ENCODE measurements around the gene DOK1.

DOK1 gene

DNA sequence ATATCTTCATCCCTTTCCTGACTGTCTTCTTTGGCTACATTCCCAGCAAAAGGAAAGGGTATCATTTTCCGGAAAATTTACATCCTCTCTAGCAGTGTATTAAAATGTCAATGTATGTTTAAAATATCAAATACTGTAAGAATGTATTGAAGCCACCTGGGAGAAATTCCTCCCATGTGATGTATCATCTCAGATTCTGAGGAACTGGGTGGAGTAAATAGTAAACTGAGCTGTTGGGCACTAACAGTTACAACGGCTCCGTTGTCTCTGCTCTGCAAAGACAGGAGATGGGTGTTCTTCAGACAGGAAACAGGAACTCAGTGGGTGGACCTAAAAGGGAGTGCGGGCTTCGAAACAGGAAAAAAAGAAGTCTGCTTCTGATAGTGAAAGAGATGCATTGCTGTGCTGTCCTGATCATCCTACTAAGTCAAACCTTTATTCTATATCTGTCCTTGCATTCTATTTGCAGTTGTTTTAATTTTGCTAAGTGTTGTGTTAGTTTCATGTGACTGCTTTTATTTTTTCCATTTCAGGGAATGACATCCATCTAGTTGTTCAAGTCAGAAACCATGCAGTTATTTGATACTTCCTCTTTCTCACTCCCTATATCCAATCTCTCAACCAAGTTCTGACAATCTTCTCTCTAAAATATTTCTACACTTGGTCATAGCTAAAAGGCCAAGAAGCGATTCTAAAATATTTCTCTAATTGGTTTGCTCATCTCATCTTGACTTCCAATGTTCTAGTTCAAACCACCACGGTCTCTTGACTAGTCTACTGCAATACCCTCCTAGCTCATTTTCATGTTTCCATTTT, 19.4 kb downstream of the DOK1 start:
- no peaks in the 10 kb centered on the region for H3K79me2 ChIP-seq (ENCODE audit: control insufficient read depth, insufficient read depth, low read length, poor library complexity)
- H4K91ac ChIP-seq (ENCODE audit: low read depth, low read length): no peak overlapping the region
- no peak overlapping the region for H3K4me2 ChIP-seq (ENCODE audit: low read length)
- no peak overlapping the region for H2AK5ac ChIP-seq (ENCODE audit: low read length)
- H3K79me1 ChIP-seq (ENCODE audit: low read length): no peaks in the 10 kb centered on the region
- H3K27me3 ChIP-seq (ENCODE audit: insufficient read depth, low read length): no peaks in the 10 kb centered on the region
- H4K8ac ChIP-seq (ENCODE audit: low read depth, low read length): no peak overlapping the region
- no peaks in the 10 kb centered on the region for H3K9me3 ChIP-seq (ENCODE audit: insufficient read depth, low read depth, low read length)
- H3K4me3 ChIP-seq (ENCODE audit: low read depth, low read length): no peak overlapping the region
- H3K18ac ChIP-seq (ENCODE audit: low read length): no peak overlapping the region
- DNase-seq: peak; percentile 74 to 89
- H3K4ac ChIP-seq (ENCODE audit: low read depth, low read length): no peak overlapping the region
- H3K27ac ChIP-seq (ENCODE audit: low read depth, low read length): no peak overlapping the region
- H4K12ac ChIP-seq (ENCODE audit: low read depth, low read length): no peak overlapping the region
- H2BK12ac ChIP-seq (ENCODE audit: low read length): no peak overlapping the region
- H3K23ac ChIP-seq (ENCODE audit: low read length): no peak overlapping the region
- no peak overlapping the region for H2BK120ac ChIP-seq (ENCODE audit: insufficient read depth, low read length, poor library complexity)
- H3K9ac ChIP-seq (ENCODE audit: low read length): no peak overlapping the region
- no peaks in the 10 kb centered on the region for H3K36me3 ChIP-seq (ENCODE audit: control insufficient read depth in 1 of 2, insufficient read depth in 2 of 2, low read length in 2 of 2)
- no CpG with 5 or more reads among the region's 7 CpGs for WGBS (ENCODE audit: extremely low coverage, insufficient coverage, insufficient read length)
- H2BK5ac ChIP-seq (ENCODE audit: low read depth, low read length, poor library complexity): no peak overlapping the region
- no peak overlapping the region for H2AFZ ChIP-seq (ENCODE audit: insufficient read depth, low read length, poor library complexity)
- H3K14ac ChIP-seq (ENCODE audit: low read length): no peak overlapping the region
- no peaks in the 10 kb centered on the region for H3K4me1 ChIP-seq (ENCODE audit: control insufficient read depth in 1 of 2, insufficient read depth in 2 of 2, low read length in 2 of 2)

- H3K23ac ChIP-seq (ENCODE audit: low read length): no peak overlapping the region
- no peaks in the 10 kb centered on the region for H3K36me3 ChIP-seq (ENCODE audit: control insufficient read depth in 1 of 2, insufficient read depth in 2 of 2, low read length in 2 of 2)
- H3K79me2 ChIP-seq (ENCODE audit: control insufficient read depth, insufficient read depth, low read length, poor library complexity): no peaks in the 10 kb centered on the region
- no peaks in the 10 kb centered on the region for H3K9me3 ChIP-seq (ENCODE audit: insufficient read depth, low read depth, low read length)
- no peak overlapping the region for H2BK12ac ChIP-seq (ENCODE audit: low read length)
- no peak overlapping the region for H3K4me2 ChIP-seq (ENCODE audit: low read length)
- no peak overlapping the region for H3K4me3 ChIP-seq (ENCODE audit: low read depth, low read length)
- no peak overlapping the region for H2AFZ ChIP-seq (ENCODE audit: insufficient read depth, low read length, poor library complexity)
- no peaks in the 10 kb centered on the region for H3K27me3 ChIP-seq (ENCODE audit: insufficient read depth, low read length)
- H3K18ac ChIP-seq (ENCODE audit: low read length): no peak overlapping the region
- no peak for DNase-seq
- no peak overlapping the region for H2BK120ac ChIP-seq (ENCODE audit: insufficient read depth, low read length, poor library complexity)
- H3K79me1 ChIP-seq (ENCODE audit: low read length): no peaks in the 10 kb centered on the region
- H3K4me1 ChIP-seq (ENCODE audit: control insufficient read depth in 1 of 2, insufficient read depth in 2 of 2, low read length in 2 of 2): no peaks in the 10 kb centered on the region
- no CpG with 5 or more reads among the region's 4 CpGs for WGBS (ENCODE audit: extremely low coverage, insufficient coverage, insufficient read length)
- H4K12ac ChIP-seq (ENCODE audit: low read depth, low read length): no peak overlapping the region
- no peak overlapping the region for H4K91ac ChIP-seq (ENCODE audit: low read depth, low read length)
- no peak overlapping the region for H4K8ac ChIP-seq (ENCODE audit: low read depth, low read length)
- H3K4ac ChIP-seq (ENCODE audit: low read depth, low read length): no peak overlapping the region
- no peak overlapping the region for H3K27ac ChIP-seq (ENCODE audit: low read depth, low read length)
- H3K14ac ChIP-seq (ENCODE audit: low read length): no peak overlapping the region
- H2BK5ac ChIP-seq (ENCODE audit: low read depth, low read length, poor library complexity): no peak overlapping the region
- no peak overlapping the region for H3K9ac ChIP-seq (ENCODE audit: low read length)
- H2AK5ac ChIP-seq (ENCODE audit: low read length): no peak overlapping the region
These were observed 20.8 kb downstream of the DOK1 start for GRCh38 chr2:74575320-74575719.

GRCh38 chr2:74576211-74576862, 21.8 kb downstream of the DOK1 start:
- Histone ChIP-seq H3K36me3 (ENCODE audit: control insufficient read depth in 1 of 2, insufficient read depth in 2 of 2, low read length in 2 of 2) (no peaks in the 10 kb centered on the region), H3K4ac (ENCODE audit: low read depth, low read length) (no peak overlapping the region), H4K91ac (ENCODE audit: low read depth, low read length) (no peak overlapping the region), H3K23ac (ENCODE audit: low read length) (no peak overlapping the region), H3K18ac (ENCODE audit: low read length) (no peak overlapping the region), H3K79me2 (ENCODE audit: control insufficient read depth, insufficient read depth, low read length, poor library complexity) (no peaks in the 10 kb centered on the region), H2AK5ac (ENCODE audit: low read length) (no peak overlapping the region), H2BK120ac (ENCODE audit: insufficient read depth, low read length, poor library complexity) (no peak overlapping the region), H3K14ac (ENCODE audit: low read length) (no peak overlapping the region), H3K9ac (ENCODE audit: low read length) (no peak overlapping the region), H2BK12ac (ENCODE audit: low read length) (no peak overlapping the region), H3K4me3 (ENCODE audit: low read depth, low read length) (no peak overlapping the region), H3K79me1 (ENCODE audit: low read length) (no peaks in the 10 kb centered on the region), H3K27me3 (ENCODE audit: insufficient read depth, low read length) (no peaks in the 10 kb centered on the region), H2AFZ (ENCODE audit: insufficient read depth, low read length, poor library complexity) (no peak overlapping the region), H3K4me1 (ENCODE audit: control insufficient read depth in 1 of 2, insufficient read depth in 2 of 2, low read length in 2 of 2) (no peaks in the 10 kb centered on the region), H2BK5ac (ENCODE audit: low read depth, low read length, poor library complexity) (no peak overlapping the region), H3K9me3 (ENCODE audit: insufficient read depth, low read depth, low read length) (no peaks in the 10 kb centered on the region), H4K8ac (ENCODE audit: low read depth, low read length) (no peak overlapping the region), H4K12ac (ENCODE audit: low read depth, low read length) (no peak overlapping the region), H3K27ac (ENCODE audit: low read depth, low read length) (no peak overlapping the region), H3K4me2 (ENCODE audit: low read length) (no peak overlapping the region)
- peak in 1 of 2 donors; percentile 33 for DNase-seq
- no CpG with 5 or more reads among the region's 7 CpGs for WGBS (ENCODE audit: extremely low coverage, insufficient coverage, insufficient read length)

DNA sequence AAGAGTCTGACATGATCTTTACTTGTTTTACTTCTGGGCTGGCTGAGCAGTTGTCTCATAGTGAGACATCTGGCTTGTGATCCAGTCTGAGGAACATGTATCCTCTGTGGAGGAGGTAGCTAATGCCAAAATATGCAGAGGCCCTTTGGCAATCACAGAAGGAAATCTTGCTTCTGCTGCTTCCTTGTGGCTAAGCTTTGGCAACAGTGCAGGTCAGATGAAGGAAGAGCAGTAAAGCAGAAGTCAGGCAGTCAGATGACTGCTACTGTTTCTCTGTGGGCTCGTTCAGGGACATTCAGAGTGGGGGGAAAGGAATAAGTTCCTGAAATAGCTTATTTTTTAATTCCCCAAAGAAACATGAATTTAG, 22.3 kb downstream of the DOK1 start:
- Histone ChIP-seq H2AFZ (ENCODE audit: insufficient read depth, low read length, poor library complexity) (no peak overlapping the region), H4K8ac (ENCODE audit: low read depth, low read length) (no peak overlapping the region), H3K27ac (ENCODE audit: low read depth, low read length) (no peak overlapping the region), H3K9me3 (ENCODE audit: insufficient read depth, low read depth, low read length) (no peaks in the 10 kb centered on the region), H3K36me3 (ENCODE audit: control insufficient read depth in 1 of 2, insufficient read depth in 2 of 2, low read length in 2 of 2) (no peaks in the 10 kb centered on the region), H3K4me2 (ENCODE audit: low read length) (no peak overlapping the region), H2BK120ac (ENCODE audit: insufficient read depth, low read length, poor library complexity) (no peak overlapping the region), H2BK5ac (ENCODE audit: low read depth, low read length, poor library complexity) (no peak overlapping the region), H4K12ac (ENCODE audit: low read depth, low read length) (no peak overlapping the region), H4K91ac (ENCODE audit: low read depth, low read length) (no peak overlapping the region), H3K14ac (ENCODE audit: low read length) (no peak overlapping the region), H3K4me3 (ENCODE audit: low read depth, low read length) (no peak overlapping the region), H3K23ac (ENCODE audit: low read length) (no peak overlapping the region), H3K79me1 (ENCODE audit: low read length) (no peaks in the 10 kb centered on the region), H2BK12ac (ENCODE audit: low read length) (no peak overlapping the region), H3K9ac (ENCODE audit: low read length) (no peak overlapping the region), H3K79me2 (ENCODE audit: control insufficient read depth, insufficient read depth, low read length, poor library complexity) (no peaks in the 10 kb centered on the region), H3K18ac (ENCODE audit: low read length) (no peak overlapping the region), H3K4ac (ENCODE audit: low read depth, low read length) (no peak overlapping the region), H3K27me3 (ENCODE audit: insufficient read depth, low read length) (no peaks in the 10 kb centered on the region), H3K4me1 (ENCODE audit: control insufficient read depth in 1 of 2, insufficient read depth in 2 of 2, low read length in 2 of 2) (no peaks in the 10 kb centered on the region), H2AK5ac (ENCODE audit: low read length) (no peak overlapping the region)
- no CpG with 5 or more reads among the region's 1 CpG for WGBS (ENCODE audit: extremely low coverage, insufficient coverage, insufficient read length)
- DNase-seq: peak in 1 of 2 donors; percentile 41
